ENCODE measurements around the gene SEMA3F.
A peak's percentile ranks its signal among the peaks of the same experiment; 100 is the strongest.

Gene SEMA3F

DNA sequence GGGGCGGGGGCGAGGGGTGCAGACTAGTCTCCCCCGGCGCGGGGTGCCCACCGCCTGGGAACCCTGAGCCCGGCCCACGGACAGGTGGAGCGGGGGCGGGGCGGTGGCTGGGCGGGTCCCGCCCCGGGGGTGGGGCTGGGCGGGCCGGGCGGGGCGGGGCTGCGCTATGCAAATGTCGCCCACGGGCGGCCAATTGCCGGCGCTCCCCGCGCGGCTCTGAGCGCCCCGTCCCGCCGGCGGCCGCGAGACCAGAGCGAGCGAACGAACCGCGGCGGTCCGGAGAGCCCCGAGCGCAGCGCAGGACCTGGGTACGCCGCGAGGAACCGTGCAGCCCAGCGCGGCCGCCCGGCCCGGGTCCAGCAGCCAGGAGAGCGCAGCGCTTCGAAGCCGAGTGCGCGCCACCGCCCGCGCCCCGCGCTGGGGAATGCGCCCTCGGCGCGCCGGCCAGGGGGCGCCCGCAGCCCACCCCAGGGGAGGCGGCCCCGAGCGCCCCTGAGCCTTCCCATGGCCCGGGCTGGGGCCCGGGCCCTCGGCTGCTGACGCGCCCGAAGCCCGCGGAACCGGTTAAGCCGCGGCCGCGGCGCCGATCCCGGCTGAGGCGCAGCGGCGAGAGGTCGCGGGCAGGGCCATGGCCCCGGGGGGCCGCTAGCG lies at the start of gene SEMA3F:
Gene SEMA3F, plus strand, starts transcription at position 485 of the 651 bp plus-strand sequence. CDS start 4,299 bp downstream, outside the sequence.
- peak; percentile 90 for DNase-seq (ENCODE audit: low read depth, low spot score)

DNA sequence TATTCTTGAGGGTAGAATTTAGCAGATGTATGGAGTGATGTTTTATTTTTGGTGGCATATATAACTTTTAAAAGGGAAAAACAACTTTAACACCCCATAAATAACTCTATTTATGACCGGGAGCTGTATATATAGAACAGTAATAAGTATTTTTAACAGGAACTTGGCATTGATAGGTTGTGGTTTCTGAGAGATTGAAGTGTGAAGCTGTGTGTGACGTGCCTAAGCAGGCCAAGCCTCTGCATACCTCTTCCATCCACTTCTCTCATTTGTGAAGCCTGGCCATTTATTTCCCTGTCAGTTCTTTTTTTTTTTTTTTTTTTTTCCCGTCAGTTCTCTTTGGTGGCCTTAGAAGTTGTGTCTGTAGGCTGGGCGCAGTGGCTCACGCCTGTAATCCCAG lies 43.4 kb upstream of the SEMA3F start:
- no peak for DNase-seq (ENCODE audit: low read depth, low spot score)

DNA sequence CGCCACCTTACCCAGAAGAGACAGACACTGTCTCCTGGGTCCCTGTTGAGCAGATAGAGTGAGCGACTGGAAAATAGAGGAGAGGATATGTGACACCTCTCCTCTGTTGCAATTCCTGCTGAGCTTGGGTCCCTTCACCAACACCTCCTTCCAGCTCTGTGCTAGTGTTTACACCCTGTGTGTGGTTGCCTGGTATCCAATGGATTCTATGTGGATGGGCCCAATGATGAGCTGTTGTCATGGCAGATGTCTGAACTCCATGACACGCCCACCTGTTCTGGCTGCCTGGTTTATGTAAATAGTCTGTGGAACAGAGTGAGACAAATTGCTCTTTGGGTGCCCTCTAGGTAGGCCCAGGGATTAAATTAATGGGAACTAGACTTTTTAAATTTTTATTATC lies 42.7 kb upstream of the SEMA3F start:
- no peak for DNase-seq (ENCODE audit: low read depth, low spot score)

DNA sequence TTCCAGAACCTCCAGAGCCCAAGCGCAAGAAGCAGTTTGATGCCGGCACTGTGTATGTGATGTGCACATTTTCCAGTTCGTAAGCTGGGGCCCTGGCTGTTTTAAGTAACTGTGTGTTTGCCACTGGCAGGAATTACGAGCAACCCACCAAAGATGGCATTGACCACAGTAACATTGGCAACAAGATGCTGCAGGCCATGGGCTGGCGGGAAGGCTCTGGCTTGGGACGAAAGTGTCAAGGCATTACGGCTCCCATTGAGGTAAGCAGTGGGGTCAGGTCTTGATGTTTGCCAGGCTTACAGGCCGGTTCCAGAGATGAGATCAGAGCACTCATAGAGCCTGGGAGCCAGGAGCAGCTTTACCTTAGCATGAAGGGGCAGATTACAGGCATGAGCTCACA lies 38.0 kb upstream of the SEMA3F start:
- no peak for DNase-seq (ENCODE audit: low read depth, low spot score)

DNA sequence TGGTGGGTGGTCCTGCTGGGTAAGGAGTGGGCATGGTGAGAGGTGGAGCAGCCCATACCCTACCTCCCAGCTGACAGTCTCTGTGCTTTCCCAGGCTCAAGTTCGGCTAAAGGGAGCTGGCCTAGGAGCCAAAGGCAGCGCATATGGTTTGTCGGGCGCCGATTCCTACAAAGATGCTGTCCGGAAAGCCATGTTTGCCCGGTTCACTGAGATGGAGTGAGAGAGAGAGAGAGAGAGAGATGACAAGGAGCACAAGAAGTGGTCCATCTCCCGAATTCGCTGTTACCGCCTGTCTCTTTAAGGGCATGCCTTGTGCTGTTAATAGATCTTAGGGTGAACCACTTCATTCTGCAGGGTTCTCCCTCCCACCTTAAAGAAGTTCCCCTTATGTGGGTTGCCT lies 36.9 kb upstream of the SEMA3F start:
- no peak for DNase-seq (ENCODE audit: low read depth, low spot score)

DNA sequence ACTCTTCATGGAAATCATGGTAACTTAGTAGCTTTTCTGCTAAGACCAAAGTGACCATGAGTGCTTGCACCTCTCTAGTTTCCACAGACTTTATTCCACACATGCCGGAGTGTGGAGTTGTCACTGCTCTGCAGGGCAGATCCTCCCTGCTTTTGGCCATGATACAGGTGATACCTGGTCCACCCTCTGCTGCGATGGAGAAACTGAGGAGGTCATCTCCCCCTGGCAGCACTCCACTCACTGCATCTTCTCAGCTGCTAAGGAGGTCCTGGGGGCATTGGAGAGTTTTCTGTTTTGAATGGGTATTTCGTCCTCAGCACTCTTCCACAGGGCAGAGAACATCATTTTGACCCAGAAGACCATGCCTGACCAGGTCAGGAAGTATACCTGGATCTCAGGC lies 35.3 kb upstream of the SEMA3F start:
- no peak for DNase-seq (ENCODE audit: low read depth, low spot score)

DNA sequence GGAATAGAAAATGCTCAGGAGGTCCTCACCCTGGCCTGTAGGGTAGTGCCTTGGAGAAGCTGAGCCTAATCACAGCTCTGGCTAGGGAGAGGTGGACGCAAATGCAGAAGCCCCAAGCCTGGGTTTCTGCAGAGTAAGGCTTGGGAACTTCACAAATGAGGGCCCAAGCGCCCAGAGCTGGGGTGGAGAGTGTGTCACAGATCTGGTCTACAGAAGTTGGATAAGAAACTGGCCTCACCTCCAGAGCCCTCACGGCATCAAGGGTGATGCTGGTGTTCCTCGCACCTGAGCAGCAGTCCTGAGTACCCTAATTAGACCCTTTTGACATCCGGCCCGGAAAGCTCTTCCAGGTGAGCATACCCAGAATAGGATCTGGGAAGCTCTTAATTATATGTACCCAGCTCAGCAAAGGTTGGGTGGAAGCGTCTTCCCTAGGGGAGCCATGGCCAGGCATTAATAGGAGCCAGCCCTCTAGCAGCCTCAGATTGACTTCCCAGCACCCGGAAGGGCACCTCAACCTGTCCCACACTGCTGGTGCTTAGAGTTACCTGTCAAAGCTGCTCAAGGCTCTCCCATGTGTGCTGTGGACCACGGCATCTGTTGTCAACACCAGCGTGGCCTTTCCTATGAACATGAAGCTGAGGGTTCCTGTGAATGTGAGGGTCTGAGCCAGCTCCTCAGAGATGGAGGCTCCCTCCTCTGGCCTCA lies 34.6 kb upstream of the SEMA3F start:
- no peak for DNase-seq (ENCODE audit: low read depth, low spot score)

DNA sequence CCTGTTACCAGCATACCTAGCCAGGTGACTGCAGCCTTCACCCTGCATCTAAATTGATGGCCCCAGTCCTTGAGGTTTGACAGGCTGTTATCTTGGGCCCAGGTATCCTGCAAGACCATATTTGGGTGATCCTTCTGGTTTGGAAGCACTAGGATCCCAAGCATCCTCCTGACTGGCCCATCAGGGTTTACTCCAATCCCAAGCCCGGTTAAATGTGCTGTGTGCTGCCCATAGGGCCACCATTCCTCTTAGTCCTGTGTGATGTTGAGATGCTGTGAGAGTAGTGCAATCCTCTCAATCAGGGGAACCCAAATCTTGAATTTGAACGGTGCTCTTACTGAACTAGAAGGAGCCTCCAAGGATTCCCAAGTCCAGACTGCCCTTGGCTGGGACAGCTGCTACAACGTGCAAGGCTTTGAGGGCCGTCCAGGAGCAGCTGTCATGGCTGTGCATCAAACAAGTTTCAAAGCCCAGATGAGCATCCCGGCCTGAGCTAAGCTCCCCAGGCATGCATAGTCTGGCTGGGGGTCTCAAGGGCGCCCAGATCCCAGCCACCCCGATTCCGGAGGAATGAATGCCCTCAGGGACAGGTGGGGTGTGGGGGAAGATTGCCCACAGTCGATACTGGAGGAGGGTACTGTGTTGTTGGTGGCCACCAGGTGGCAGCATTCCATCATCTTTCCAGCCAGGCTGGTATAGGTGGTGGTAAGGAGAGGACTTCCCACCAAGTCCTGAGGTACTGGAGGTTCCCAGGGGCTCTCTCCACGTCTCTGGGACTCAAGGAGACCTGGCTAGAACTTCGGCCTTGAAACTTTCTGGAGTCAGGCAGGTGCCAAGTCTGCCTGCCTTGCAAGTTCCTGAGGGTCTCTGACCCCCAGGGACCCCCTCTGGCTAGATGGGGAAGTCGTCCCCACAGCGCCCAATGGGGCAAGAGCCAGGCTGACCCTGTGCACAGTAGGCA lies 33.8 kb upstream of the SEMA3F start:
- DNase-seq (ENCODE audit: low read depth, low spot score) = peak; percentile 89

DNA sequence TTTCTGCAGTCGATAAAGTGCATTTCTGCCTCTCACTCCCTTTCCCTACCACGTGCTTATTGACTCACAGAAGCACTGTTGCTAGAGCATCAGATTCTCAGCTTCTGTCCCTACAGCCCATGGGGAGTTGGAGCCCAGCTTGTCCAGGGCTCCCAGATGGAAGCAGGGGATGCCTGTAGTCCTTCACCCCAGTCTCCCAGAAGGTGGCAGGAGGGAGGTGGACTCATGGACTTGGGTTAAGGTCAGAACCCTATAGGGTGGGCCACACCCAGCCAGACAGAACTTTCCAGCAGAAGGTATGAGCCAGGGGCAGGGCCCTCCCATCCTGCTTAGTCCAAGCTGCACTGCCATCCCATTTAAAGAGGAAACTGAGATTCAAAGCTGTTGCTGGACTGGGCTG lies 33.1 kb upstream of the SEMA3F start:
- no peak for DNase-seq (ENCODE audit: low read depth, low spot score)

DNA sequence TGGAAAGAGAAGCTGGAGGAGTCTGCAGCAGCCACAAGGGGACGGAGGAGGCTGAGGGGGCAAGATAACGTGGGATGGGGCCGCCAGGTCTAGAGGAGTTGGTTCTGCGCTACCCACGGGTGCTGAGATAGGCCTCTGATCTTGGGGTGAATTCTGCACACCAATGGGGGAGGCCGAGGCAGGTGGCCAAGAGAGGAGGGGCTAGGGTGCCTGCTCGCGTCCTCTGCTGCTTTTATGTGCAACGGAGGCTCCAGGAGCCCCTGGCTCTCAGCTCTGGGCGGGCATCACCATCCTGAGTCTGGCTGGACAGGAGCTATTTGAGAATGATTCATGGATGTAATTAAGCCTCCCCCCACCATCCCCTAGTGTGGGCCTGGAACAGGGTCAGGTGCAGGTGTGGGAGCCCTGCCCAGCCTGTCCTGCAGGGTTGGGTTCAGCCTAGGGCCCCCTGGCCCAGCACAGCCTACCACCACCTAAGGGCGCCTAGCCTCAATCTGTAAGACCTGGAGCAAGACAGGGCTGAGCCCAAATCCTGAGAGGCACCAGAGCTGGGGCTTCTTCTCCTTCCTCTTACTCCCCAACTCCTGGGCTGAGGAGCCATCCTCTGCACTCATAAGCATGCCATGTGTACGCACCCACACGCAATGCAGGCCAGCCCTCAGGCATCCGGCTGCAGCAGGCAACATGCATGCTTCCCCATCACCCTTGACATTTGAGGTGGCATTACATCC lies 32.3 kb upstream of the SEMA3F start:
- no peak for DNase-seq (ENCODE audit: low read depth, low spot score)

DNA sequence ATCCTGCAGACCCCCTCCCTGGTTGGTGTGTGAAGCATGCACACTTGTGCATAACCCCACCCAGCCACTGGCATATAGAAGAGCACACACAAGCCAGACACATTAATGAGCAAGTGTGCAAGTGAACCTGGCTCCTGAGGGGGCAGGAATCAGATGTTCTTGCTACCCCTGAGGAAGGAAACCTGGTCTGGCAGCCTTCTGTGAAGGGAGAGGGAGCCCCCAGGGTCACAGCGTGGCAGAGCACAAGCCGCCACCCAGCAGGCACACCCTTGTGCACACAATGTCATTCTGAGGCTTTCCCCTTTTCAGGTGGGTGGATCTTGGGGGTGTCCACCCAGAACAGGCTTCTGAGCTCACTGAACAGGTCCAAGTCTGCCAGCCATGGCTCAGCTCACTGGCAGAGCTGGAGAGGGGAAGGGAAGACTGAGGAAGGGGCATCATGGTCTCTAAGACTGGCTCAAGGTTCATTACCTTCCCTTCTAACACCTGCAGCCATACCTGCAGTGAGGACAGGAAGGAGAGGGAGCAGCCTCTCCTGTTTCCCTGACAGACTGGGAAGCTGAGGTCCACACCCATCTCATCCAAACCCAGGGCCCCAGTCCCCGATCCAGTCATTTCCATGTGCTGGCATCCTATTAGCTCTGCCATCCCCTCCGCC lies 31.6 kb upstream of the SEMA3F start:
- DNase-seq (ENCODE audit: low read depth, low spot score) = no peak

DNA sequence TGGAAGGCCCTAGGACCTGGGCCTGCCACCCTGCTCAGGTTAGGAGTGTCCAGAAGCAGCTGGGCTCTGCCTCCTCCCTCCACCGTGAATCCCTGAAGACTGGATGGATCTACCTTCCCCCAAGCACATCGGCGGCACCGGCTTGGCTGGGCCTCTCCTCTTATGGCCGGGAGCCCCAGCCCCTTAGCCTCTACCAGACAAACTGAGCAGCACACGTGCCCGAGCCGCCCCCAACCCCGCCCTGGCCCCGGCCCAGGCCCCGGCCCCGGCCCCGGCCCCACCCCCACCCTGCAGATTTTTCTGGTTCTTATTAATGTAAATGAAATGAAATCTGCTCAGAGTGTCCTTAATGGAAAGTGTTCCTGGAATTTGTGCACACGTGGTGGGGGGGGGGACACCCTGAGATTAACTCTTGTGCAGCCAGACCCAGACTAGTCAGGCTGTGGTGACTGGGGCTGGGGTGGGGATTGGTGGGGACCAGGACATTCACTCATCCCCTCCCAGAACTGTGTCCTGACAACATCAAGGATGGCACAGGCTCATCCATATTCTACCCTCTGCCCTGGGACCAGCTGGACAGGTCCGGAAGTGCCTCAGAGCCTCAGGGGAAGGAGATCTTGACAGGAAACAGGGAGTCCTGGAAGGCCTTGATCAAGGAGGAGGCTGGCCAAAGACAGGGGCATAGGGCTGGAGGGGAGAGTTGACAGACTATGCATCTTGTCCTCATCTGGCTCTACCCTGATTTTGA lies 30.9 kb upstream of the SEMA3F start:
- DNase-seq (ENCODE audit: low read depth, low spot score) = no peak

DNA sequence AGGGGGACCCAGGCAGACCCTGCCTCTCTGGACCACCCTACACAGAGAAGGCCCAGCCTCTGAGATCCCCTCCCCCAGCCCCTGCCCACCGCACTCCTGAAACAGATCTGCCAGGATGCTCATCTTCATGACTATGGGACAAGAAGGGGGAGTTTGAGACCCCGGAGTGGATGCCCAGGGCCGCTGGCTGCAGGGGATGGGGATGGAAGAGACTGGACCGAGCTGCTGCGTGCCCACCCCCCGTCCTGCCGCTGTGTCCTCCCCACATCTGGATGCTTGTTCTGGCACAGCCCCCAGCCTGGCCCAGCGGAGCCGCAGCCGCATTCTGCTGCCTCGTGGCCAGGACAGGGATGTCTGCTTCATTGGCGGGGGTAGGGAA lies 30.3 kb upstream of the SEMA3F start:
- no peak for DNase-seq (ENCODE audit: low read depth, low spot score)

DNA sequence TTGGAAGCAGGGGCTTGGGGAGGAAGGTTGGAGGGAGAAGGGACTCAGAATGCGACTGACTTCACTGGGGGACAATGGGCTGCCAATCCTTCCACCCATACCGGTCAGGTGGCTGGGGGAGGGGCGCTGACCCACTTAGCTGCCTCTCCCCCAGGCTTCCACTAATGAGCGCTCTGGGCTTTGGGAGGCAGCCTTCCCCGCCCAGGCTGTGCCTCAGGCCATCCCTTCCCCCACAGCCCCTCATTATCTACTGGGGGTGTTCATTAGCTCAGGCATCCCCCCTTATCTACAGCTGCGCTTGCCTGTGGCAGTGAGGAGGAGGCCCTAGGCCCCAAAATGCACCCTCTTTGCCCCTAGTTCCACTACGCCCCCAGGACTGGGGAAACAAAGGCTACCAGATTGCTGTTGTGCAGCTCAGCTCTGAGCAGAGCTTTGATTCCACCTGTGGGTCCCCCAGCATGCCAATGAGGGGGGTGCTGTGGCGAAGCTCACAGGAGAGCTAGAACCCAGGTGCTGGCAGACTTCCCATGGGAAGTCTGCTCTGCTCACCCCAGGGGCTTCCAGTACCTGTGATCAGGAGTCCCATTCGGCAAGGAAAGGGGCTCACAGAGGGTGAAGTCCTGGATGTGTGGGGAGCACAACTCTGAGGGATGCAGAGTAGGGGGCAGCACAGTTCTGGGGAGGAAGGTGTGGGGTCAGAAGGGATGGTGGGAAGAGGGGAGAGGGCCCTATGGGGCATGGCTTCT lies 29.4 kb upstream of the SEMA3F start:
- DNase-seq (ENCODE audit: low read depth, low spot score) = no peak

DNA sequence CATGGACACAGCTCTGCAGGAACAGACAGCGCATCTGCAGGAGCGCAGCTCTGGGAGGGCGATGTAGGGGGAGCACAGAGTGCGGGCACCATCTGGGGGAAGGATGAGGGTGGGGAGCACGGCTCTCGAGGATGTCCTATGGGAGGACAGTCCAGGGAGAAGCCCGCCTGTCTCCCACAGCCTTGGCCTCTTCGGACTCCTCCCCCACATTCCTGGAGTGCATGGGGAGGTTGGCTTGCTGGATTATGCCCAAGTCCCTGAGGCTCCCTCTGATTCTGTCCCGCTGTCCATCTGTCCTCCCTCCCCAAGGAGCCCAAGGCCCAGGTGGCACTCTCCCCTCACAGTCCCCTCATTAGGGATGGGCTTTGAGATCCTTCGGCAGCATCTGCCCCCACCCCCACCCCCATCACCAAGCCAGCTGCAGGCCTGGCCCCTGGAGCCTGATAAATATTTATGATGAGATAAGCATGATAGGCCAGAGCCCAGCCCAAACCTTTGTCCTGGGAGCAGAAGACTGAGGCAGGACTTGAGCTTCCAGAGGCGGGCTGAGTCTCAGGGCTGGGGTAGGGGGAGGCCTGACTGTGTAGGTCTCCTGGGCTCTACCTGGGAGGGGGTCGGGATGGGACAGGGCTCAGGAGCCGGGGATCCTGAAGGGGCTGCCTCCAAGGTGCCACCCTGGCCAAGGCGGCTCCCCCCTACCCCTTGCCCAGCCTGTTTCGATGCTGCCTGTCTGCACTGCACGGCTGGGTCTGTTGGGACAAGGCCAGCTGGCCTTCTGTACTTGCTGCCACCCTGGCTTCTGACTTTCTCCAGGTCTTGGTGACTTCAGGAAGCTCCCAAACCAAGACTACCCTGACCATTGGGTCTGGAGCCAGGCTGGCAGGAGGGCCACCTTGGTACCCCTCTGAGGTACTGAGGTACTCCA lies 28.6 kb upstream of the SEMA3F start:
- peak; percentile 72 for DNase-seq (ENCODE audit: low read depth, low spot score)

DNA sequence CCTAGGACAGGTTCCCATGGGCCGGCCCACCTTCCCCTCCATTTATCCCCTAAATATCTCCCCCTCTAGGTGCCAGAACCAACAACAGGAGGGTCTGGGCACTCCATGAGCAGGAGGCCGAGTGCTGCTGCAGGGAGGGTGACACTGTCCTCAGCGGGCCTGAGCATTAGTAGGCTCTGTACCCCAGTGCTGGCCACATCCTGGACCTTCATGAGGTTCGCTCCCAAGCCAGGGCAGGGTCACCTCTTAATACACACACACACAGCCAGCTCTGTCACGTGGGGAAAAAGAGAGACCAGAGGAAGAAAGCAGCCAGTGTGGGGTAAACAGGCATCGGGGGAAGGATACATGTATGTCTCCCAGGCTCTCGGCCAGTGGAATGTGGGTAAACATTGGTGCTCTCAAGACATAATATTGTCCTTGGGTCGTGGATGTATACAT lies 27.9 kb upstream of the SEMA3F start:
- DNase-seq (ENCODE audit: low read depth, low spot score) = no peak

DNA sequence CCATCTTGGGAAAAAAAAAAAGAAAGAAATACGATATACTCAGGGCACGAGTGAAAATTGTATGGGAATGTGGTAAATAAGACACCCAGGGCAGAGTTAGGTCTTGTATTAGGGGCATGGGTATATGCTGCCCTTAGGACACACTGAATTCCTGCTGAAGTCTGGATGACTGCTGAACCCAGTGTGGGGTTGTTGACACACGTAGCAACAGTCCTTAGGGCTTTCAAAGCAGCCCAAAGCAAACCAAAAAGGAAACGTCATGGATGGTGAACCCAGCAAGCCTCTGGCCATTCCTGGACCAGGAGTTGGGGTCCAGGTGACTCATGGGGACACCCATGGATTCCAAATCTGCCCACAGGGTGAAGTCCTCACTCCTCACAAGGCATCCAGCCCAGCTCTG lies 27.1 kb upstream of the SEMA3F start:
- no peak for DNase-seq (ENCODE audit: low read depth, low spot score)

DNA sequence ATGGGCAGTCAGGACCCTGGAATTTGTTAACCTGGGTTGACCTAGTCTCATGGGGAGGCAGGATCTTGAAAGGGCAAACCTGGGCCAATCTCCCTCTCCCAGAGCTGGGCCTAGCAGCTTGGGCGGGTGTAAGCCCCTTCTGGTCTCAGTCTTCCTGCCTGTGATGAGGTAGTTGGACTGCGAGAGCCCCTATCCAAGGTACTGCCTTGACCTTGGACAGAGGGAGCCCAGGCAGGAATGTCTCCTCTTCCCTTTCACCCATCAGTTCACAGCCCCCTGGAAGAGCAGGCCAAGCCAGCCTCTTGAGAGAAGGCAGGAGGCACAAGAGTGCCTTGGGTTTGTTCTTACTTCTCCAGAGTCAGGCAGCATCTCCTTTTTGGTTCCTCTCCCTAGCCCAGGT lies 24.7 kb upstream of the SEMA3F start:
- no peak for DNase-seq (ENCODE audit: low read depth, low spot score)

All from astrocyte of the hippocampus (primary cell).